Endothelial cell of hepatic sinusoid (primary cell): ENCODE measurements around the gene TPRX2.
"Not testable (repeated sequence)": the region's sequence is repeated elsewhere in the genome, so short reads cannot be mapped to it uniquely, and the experiment has no call there.

Experiments used
- in situ Hi-C: cut with HindIII; loops from 2 replicates; pipeline ENCODE4 v1.10.0; 2017; ENCODE audit warnings: low sequenced_read_pairs

TPRX2 gene

DNA sequence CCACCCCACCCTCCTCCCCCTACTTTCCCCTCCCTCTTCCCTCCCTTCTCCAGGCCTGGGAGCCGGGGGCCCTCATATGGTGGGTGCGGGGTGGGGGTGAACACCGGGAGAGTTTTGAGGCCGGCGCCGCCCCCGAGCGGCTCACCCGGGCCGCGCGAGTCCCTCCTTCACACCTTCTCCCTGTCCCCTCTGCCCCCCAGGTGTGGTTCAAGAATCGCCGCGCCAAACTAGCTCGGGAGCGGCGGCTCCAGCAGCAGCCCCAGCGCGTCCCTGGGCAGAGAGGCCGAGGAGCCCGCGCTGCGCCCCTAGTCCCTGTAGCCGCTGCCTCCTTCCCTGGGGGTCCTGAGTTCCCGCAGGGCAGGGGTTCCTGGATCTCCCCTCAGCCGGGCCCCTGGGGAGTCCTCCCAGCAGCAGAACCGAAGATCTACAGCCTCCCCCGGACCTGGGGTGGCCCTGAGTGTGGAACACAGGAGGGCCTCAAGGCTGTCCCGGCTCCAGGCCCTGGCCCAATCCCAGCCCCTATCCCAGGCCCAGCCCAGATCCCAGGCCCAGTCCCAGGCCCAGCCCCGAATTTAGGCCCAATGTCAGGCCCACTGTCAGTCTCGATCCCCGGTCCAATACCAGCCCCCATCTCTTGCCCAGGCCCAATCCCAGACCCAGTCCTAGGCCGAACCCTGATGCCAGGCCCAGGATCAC lies 1.7 kb downstream of the TPRX2 start:
- in situ Hi-C loops = no loop called here

DNA sequence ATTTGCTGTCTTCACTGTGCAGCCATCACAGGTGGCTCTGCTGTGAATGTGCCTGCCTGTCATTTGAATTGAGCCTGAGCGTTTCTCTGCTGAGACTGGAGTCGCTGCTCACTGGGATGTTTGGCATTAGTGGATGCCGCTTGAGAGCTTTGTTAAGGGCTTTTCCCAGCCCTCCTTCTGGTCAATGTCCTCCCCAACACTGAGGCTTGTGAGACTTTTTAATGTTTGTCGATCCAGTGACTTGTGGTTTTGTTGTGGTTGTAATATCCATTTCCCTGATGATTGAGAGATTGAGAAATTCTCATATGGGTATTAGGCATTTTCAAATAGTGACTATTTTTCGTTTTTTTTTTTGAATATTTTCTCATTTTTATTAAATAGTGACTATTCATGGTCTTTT lies 2.6 kb downstream of the TPRX2 start:
- in situ Hi-C loops = no loop called here

DNA sequence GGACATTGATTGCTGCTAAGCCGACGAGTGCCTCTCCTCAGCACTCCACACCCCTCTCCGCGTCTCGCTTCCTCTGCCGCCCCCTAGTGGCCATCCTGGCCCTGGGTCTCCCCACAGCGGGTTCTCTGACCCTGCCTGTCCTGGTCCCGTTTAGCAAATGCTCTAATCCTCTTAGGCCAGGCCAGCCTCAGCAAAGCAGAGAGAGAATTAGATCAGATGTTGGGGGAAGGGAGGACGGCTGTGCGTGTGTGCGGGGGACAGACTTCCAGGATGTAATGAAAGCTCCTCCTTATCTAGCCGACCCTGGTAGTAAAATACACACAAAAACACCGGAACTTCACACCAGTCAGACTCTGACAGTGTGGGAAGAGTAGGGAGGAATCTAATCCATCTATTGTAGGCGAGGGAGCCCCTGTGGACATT lies 4.5 kb downstream of the TPRX2 start:
- in situ Hi-C loops = no loop called here

DNA sequence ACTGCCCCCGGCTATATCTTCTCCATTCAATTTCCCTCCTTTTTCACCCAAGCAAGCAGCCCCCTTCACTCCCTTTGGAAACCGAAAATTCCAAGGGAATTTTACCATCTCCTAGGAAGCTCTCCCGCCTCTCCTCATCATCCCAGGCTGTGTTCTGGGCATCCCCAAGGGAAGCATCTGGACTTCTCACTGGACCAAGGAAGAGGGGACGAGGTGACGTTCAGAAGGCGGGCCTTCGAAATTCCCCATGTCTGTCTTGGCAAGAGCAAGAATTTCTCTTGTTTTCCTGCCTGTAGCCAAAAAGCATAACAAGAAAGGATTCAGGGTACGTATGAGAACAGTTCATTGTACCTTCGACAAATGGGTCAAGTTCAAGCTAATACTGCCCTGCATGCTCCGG lies 6.1 kb downstream of the TPRX2 start:
- in situ Hi-C loops = no loop called here

DNA sequence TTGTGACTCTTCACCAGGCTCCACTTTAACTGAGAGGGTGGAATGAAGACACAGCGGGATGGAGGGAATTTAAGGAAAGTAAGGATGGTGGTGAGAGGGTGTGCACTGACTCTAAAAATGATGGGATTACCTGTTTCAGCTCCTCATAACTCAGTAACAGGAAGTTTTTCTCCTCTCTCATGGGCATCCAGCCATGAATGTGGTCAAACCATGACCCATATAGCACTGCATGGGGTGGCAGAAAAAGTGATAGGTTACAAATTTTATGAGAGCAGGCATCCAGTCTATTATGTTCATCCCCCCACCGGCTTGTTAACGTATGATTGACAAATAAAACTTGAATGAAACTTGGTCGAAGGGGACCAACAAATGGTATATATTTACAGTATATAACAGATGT lies 19.9 kb downstream of the TPRX2 start:
- in situ Hi-C loops = no loop called here

DNA sequence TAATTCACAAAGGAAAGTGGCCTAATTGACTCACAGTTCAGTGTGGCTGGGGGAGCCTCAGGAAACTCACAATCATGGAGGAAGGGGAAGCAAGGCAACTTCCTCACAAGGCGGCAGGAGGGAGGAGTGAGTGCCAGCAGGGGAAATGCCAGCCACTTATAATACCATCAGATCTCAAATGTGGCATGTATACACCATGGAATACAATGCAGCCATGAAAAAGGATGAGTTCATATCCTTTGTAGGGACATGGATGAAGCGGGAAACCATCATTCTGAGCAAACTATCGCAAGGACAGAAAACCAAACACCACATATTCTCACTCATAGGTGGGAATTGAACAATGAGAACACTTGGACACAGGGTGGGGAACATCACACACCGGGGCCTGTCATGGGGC lies 20.4 kb downstream of the TPRX2 start:
- in situ Hi-C loops = not testable (repeated sequence)

DNA sequence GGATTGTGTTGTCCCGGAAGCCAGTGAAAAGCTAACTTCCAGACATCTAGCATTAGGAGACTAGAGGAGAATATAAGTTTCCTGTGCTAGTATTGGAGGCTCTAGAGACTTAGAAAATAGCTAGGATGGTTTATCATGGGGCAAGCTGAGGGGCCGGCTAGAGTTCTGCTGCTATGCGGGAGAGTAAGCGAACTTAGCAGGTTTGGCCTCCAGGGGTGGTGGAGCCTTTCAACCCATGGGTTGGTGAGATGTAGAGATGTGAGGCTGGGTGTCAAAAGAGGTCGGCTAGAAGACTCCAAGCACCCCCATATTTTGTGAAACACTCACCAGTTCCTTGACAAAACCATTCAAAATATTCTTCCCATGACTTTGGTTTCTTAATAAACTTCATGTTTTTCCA lies 22.7 kb downstream of the TPRX2 start:
- in situ Hi-C loops = no loop called here

DNA sequence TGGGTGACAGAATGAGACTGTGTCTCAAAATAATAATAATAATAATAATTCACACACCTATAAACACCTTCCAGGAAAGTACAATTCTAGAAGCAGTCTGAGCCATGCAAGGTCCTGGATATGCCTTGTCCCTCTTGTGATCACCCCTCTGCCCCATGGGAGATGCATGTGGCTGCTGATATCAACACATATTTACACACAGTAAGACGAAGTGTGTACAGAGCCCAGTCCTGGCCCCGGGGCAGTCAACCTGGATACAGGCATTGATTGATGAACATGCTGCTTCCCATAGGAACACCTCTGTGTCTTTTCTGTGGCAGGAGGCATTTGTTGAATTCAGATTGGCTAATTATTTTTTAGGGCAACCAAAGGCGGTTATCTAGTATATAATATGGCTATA lies 23.9 kb downstream of the TPRX2 start:
- in situ Hi-C loops = no loop called here

DNA sequence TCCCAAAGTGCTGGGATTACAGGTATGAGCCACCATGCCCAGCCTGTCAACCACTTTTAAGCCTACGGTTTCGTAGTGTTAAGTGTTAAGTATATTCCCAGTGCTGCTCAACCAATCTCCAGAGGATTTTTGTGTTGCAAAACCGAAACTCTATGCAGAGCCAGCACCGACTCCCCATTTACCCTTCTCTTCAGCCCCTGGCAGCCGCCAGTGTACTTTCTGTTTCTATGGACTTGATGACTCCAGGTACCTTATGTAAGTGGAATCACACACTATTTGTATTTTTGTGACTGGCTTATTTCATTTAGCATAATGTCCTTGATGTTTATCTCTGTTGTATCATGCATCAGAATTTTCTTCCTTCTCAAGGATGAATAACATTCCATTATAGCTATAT lies 26.0 kb downstream of the TPRX2 start:
- in situ Hi-C loops = no loop called here

DNA sequence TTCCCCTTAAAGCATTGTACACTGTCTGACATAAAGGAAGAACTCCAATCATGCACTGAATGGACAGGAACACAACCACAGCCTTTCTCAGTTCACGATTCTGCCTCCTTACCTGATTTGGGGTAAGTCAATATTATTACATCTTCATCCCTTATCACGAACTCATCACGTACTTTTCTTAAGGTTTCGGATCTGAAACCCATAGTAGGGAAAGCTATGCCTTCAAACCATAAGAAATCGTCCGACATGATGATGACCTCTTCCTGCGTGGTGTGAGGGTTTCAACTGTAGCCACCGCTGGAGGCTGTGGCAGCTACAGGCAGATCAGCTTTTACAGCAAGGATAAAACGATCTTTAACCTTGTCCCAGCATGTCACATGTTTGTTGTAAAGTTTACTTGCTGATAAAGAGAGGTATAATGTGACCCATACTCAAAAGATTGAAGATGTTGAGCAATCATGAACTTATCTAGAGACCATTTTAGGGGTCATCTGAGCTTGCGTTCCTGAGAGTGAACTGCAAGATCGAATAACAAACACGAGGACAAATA lies 27.1 kb downstream of the TPRX2 start, which contains the start of gene SULT2A1:
Gene SULT2A1 (minus strand): TSS at position 306 of the 550 bp plus-strand sequence. CDS start 58 bp downstream, at position 248.
- in situ Hi-C loops = no loop called here

DNA sequence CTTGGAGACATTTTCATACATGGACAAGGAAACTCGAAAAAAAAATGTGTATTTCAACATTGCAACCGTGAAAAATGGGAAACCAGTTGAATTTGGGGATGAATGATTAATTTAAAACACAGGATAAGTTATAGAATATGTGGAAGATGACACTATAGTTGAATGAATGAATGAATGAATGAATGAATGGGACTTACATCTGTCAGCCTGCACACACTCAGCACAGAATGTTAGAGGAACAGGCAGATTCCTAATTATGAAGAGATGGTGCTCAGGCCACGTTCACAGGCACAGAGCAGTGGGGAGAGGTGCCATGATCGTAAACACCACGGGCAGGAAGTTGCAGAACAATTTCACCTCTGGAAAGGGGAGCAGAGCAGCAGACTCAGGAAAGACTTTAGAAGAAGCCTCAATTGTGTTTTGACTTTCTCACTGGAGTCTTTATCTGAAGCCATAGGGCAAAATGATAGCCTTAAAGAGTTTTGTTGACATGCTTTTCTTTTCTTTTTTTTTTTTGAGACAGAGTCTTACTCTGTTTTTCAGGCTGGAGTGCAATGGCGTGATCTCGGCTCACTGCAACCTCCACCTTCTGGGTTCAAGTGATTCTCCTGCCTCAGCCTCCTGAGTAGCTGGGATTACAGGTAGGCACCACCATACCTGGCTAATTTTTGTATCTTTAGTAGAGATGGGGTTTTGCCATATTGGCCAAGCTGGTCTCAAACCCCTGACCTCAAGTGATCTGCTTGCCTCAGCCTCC lies 32.0 kb downstream of the TPRX2 start:
- in situ Hi-C loops = no loop called here

DNA sequence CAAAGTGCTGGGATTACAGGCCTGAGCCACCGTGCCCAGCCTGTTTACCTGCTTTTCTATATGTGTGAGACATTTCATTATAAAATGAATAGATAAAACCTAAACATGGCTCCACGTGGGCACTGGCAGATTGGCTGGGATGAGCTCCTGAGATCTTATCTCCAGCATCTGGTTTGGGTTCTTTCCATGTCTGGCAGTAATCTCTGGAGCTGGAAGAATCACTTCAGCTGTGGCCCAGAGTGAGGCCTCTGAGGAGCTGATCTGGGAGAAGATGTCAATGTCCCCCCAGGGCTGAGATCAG lies 32.5 kb downstream of the TPRX2 start:
- in situ Hi-C loops = no loop called here

DNA sequence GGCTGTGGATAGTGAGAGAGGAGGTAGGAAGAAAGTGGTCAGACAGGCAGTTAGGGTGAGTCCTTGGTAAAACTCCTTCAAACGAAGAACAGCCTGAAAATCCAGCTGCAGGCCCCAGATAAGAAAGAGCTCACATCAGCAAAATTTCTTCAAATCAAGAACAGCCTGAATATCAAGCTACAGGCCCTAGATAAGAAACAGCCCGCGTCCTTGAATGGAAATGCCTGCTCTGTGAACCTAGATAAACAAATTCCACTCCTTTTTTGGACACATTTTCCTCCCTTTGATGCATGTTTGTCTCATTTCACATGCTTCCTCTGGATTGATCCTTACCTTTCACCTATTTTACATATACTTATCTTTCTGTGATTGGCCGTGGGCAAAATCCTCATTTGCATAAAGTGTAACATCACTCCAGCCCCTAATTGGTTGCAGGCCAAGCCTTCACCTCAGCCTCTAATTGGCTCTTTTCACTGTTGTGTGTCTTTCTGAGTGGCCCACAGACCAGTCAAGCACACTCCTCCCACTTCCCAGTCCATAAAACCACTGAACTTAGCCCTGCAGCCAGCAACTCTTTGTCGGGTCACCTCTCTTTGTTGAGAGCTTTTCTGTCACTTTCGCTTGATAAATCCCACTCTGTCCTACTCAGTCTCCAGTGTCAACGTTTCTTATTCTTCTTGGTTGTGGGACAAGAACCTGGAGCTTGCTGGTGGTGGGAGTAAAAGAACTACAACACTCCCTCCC lies 33.1 kb downstream of the TPRX2 start:
- in situ Hi-C loops = no loop called here

DNA sequence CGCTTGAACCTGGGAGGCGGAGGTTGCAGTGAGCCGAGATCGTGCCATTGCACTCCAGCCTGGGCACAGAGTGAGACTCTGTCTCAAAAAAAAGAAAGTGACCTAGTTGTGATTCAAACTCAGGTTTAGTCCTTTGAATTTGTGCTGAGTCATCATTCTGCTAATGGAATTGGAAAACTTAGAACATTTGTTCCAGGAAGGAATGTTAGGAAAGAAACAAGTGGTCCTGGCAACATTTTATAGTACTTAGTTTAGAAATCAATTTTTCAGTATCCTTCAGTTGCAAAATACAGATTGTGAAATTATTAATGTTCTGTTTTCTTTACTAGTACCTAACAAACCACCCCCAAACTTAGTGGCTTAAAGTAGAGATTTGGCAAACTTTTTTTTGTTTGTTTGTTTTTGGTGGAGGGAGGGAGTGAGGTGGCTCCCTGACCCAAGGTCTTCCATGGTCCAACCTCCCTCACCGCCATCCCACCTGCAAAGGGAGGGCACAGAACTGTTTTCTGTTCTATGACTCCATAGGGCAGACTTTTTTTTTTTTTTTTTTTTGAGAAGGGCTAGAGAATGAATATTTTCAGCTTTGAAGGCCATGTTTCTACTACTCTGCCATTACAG lies 36.2 kb downstream of the TPRX2 start:
- in situ Hi-C loops = no loop called here

DNA sequence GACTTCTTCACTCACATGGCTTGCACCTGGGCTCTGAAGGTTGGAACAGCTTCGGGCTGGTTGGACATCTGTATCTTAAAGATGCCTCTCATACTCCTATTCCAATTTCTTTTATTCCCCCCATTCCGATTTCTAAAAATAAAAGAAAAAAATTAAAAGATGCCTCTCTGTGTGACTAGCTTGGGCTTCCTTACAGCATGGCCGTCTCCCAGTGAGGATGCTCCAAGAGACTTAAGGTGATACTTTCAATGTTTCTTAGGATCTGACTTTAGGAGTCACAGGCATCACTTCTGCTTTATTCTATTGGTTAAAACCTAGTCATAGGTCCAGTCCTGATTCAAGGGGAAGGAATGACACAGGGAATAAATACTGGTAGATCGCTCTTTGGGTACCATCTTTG lies 37.0 kb downstream of the TPRX2 start:
- in situ Hi-C loops = no loop called here

DNA sequence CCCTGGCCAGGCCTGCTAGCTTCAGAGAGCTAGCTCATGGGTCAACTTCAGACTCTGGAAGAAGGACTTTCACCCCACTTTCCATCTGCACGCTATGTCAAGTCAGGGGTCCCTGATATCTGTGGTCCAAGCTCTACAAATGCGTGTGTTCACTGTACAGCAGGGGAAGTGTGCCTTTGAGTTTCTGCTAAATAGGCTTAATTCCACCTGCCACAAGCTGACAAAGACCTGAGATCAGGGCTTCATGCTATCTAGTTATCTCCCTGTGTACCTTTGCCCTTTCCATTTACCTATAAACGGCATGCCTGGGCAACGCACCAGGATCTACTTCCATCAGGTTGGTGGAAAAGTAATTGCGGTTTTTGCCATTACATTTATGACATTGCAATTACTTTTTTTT lies 37.7 kb downstream of the TPRX2 start:
- in situ Hi-C loops = no loop called here

DNA sequence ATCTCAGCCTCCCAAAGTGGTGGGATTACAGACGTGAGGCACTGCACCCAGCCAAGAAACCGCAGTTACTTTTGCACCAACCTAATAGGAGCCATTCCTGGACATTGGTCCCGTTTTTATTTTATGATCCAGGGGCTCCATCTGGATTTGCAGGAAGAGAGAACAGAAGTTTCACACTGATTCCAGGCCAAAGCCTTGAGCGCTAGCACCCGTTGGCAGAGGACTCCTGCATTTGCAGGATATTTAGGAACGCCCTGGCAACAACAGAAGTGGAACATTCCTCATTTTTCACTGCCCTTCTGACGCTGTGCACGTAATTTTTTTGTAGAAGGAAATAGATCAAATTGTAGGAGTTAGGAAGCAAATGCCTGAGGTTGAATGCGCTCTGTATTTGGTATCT lies 38.8 kb downstream of the TPRX2 start:
- in situ Hi-C loops = no loop called here

DNA sequence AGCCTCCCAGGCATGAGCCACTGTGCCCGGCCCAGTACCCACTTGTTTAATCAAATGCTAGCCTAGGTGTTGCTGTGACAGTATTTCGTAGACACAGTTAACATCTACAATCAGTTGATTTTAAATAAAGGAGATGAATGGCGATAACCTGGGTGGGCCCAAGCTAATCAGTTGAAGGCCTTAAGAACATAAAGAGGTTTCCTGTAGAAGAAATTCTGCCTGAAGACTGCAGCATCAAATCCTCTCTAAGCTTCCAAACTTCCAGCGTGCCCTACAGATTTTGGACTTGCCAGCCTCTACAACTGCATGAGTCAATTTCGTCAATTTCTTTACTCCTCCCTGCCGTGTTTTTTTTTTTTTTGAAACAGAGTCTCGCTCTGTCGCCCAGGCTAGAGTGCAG lies 40.3 kb downstream of the TPRX2 start:
- in situ Hi-C loops = no loop called here

DNA sequence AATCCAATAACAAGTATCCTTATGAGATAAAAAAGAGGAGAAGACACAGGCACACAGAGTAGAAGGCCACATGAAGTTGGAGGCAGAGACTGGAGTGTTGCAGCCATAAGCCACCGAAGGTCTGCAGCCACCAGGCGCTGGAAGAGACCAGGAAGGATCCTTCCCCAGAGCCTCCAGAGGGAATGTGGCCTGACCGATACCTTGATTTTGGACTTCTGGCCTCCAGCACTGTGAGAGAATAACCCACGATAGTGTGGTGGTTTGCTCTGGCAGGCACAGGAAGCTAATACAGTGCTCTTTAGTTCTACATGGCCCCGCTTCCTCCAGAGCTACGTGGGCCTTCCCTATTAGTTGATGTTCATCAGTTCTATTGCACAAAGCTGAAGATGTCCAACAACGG lies 42.3 kb downstream of the TPRX2 start:
- in situ Hi-C loops = no loop called here

DNA sequence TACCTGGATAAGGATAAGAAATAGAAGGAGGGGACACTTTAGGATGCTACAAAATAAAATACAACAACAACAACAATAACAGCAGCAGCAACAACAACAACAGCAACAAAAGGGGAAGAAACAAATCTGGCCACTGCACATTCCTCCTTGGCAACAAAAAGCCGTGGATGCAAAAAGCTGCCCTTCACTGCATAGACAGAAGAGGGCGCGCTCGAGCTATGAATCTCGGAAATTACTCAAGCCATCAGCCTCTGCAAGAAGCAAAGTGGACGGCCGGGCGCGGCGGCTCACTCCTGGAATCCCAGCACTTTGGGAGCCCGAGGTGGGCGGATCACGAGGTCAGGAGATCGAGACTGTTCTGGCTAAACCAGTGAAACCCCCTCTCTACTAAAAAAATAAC lies 50.3 kb downstream of the TPRX2 start:
- in situ Hi-C loops = not testable (repeated sequence)

DNA sequence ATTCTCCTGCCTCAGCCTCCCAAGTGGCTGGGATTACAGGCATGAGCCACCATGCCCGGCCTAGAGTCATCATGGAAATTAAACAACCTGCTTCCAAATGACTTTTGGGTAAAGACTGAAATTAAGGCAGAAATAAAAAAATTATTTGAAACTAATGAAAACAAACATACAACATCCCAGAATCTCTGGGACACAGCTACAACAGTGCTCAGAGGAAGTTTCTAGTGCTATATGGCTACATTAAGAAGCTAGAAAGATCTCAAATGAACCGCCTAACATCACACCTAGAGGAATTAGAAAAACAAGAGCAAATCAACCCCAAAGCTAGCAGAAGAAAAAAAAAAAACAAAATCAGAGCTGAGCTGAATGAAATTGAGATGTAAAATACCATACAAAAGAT lies 51.2 kb downstream of the TPRX2 start:
- in situ Hi-C loops = not testable (repeated sequence)
